DND-41 (cell line): ENCODE data around the gene ZNF333.

Experiments used
- EZH2 ChIP-seq: IDR thresholded peaks from 3 replicates; pipeline ENCODE4 v1.6.1; 2012; ENCODE audit warnings: borderline replicate concordance, low read depth, mild to moderate bottlenecking, moderate library complexity, low read length, inconsistent platforms; ENCODE audit not compliant: severe bottlenecking
- TF ChIP-seq, protein P1 (sequence below): IDR thresholded peaks from 2 replicates; pipeline ENCODE4 v1.5.1; 2012; ENCODE audit warnings: borderline replicate concordance, low read length, moderate library complexity, mild to moderate bottlenecking; ENCODE audit not compliant: poor library complexity, severe bottlenecking; ENCODE audit errors: extremely low read depth

- TF ChIP-seq EZH2 = no peak
- TF ChIP-seq, protein P1, sequence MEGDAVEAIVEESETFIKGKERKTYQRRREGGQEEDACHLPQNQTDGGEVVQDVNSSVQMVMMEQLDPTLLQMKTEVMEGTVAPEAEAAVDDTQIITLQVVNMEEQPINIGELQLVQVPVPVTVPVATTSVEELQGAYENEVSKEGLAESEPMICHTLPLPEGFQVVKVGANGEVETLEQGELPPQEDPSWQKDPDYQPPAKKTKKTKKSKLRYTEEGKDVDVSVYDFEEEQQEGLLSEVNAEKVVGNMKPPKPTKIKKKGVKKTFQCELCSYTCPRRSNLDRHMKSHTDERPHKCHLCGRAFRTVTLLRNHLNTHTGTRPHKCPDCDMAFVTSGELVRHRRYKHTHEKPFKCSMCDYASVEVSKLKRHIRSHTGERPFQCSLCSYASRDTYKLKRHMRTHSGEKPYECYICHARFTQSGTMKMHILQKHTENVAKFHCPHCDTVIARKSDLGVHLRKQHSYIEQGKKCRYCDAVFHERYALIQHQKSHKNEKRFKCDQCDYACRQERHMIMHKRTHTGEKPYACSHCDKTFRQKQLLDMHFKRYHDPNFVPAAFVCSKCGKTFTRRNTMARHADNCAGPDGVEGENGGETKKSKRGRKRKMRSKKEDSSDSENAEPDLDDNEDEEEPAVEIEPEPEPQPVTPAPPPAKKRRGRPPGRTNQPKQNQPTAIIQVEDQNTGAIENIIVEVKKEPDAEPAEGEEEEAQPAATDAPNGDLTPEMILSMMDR = no peak
These were observed 34.1 kb upstream of the ZNF333 start for GRCh38 chr19:14655726-14656125.
